GM12864 (cell line): ENCODE data around the gene DENND1A.

Source experiments
- DNase-seq: peaks from one replicate; pipeline ENCODE4 v3.0.0-alpha.2; 2011; ENCODE audit warnings: low read depth
- H3K4me3 ChIP-seq: 2 replicates; pipeline ENCODE4 v1.5.1; 2011; ENCODE audit warnings: mild to moderate bottlenecking, low read depth, low read length, control low read depth
- TF ChIP-seq, protein P1 (sequence below): IDR thresholded peaks from 2 replicates; pipeline ENCODE4 v1.5.1; 2011; ENCODE audit warnings: low read depth, mild to moderate bottlenecking, moderate library complexity, low read length, control low read depth, inconsistent platforms; ENCODE audit errors: missing control alignments

Gene DENND1A

DNA sequence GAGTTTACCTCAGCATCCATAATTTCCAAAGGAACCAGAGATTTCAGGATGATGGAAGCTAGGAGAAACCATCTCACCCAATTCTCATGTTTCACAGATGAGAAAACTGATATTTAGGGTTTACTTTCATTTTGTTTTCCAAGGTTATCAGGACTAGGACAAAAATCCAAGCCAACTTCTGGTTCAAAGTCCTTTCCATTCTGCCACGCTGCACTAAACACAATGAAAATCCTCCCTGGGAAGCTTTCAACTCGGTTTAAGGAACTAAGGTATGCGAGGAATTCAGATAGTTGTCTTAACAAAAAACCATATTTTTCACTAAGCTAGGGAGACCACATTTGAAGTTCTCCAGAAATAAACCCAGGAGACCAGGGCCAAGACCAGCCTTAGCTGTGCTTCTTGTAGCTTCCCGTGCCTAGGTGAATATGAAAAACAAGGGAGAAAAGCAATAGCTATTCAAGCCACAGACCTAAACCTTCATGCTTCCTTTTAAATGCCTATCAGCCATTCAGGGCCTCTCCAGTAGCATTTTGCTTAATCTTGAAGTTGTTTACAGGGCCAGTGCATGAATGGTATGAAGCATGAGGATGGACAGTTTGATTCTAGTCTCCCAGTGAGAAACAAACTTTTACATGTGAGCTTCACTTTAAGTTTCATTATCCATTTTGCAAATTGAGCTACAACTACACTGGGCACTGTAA lies 167.9 kb downstream of the DENND1A start:
- TF ChIP-seq, protein P1, sequence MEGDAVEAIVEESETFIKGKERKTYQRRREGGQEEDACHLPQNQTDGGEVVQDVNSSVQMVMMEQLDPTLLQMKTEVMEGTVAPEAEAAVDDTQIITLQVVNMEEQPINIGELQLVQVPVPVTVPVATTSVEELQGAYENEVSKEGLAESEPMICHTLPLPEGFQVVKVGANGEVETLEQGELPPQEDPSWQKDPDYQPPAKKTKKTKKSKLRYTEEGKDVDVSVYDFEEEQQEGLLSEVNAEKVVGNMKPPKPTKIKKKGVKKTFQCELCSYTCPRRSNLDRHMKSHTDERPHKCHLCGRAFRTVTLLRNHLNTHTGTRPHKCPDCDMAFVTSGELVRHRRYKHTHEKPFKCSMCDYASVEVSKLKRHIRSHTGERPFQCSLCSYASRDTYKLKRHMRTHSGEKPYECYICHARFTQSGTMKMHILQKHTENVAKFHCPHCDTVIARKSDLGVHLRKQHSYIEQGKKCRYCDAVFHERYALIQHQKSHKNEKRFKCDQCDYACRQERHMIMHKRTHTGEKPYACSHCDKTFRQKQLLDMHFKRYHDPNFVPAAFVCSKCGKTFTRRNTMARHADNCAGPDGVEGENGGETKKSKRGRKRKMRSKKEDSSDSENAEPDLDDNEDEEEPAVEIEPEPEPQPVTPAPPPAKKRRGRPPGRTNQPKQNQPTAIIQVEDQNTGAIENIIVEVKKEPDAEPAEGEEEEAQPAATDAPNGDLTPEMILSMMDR, result no peak
- H3K4me3 ChIP-seq, result no peak overlapping the region
- DNase-seq, result no peak

DNA sequence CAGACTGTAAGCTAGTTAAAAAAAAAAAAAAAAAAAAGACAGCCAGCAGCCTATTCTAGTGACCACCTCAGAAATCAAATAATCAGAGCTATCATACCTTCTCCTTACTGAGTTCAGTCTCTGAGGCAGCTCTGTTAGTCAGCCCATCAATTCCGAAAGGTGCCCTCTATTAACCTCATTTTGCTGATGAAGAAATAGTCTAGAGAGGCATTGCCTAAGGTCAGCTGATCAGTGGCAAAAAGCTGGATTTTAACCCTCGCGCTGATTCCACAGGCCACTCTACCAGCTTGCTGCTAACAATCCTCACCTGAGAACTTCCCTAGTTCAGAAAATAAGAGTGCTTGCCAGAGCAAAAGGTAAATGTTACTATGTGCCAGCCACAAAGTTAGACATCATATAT lies 172.0 kb downstream of the DENND1A start:
- no peak for DNase-seq
- H3K4me3 ChIP-seq, result no peak overlapping the region
- TF ChIP-seq, protein P1, result no peak

DNA sequence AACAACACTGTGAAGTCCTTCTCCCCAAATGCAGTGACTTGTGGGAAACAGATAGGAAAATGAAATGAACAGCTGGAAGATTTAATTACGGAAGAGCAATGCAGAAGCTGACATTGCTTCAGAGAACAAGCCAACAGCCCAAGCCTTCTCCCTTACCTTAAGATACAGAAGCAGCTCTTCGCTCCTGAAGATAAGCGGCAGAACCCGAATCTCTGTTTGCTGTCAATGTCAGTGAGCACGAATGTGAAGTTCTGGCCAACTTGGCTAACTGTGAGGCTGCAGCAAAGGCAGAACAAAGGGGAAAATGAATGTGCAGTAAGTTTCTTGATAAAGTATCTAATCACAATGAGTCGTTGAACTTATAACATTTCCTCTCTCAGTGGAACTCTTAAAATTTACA lies 172.4 kb downstream of the DENND1A start:
- DNase-seq, result no peak
- H3K4me3 ChIP-seq, result no peak overlapping the region
- TF ChIP-seq, protein P1, result no peak

DNA sequence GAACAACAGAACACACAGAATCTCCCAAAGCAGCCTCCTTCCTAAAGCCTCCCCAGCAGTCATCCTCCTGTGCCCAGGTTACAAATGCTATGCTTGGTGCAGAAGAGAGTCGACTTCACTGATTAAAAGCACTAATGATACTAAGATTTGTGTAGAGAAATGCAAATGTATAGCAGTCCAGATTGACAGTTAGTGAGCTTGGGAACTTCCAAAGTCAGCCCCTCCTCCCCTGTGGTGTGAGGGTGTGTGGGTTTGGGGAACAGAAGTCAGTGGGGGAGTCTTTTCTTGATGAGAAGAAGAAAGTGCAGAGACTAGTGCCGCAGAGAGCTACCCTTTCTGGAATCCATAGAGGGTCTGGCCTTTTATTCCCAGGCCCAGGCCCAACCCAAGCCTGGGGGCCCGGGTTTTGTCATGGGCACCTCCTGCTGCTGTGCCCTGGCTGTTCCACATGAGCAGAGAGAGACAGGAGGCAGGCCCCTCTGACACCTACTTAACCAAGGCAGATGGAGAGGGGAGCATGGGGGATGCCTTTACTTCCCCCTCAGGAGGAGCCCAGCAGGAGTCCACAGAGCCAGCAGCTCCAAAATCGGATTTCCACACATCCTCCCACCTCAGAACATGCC lies 173.3 kb downstream of the DENND1A start:
- DNase-seq, result peak; percentile 29
- no peak overlapping the region for H3K4me3 ChIP-seq

DNA sequence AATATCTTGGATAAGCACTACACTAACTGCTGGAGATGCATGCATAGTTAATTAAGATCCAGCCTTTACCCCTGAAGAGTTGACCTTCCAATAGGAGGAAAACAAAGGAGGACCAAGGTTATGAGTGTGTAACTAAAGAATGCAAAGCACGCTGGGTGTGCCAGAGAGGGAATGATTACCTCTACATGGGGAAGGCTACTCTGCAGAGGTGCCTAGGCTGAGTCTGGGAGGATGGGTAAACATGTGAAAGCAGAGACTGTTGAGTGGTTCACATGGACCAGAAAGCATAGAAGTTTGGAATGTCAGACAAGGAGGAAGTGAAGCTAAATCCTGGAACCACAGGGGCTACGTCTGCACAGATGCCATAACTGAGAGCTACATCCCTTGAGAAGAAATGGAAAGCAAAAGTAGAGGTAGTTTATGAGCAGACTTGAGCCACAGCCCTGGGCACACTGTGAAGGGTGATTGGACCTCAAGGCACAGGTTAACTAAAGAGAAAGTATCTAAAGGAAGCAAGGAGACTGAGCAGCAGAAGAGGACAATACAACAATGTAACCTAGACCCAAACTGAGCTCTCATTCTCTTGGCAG lies 176.2 kb downstream of the DENND1A start:
- no peak for DNase-seq
- no peak overlapping the region for H3K4me3 ChIP-seq

More for the DNA sequence above, 173.3 kb downstream of the DENND1A start:
- TF ChIP-seq, protein P1, result no peak

DNA sequence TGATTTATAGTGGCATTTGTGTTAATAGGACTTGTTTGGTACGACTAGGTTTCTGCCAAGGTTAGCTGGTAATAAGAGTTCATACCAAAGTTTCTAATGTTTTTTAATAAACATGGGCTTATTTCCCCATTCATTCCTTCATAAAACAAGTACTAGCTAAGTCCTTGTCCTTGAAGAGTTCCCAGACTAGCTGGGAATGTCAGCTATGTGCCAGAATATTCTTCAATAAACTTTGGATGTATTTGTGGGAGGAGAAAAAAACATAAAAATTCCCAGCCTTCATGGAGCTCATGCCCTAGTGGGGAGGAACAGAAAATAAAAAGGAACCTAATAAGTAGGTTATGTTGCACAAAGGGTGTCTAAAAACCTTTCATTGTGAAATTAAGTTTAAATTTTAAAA lies 176.9 kb downstream of the DENND1A start:
- TF ChIP-seq, protein P1, result no peak
- no peak for DNase-seq
- H3K4me3 ChIP-seq, result no peak overlapping the region

More for the DNA sequence above, 176.2 kb downstream of the DENND1A start:
- TF ChIP-seq, protein P1, result no peak
